ENCODE data around the gene LMX1B.

DNA sequence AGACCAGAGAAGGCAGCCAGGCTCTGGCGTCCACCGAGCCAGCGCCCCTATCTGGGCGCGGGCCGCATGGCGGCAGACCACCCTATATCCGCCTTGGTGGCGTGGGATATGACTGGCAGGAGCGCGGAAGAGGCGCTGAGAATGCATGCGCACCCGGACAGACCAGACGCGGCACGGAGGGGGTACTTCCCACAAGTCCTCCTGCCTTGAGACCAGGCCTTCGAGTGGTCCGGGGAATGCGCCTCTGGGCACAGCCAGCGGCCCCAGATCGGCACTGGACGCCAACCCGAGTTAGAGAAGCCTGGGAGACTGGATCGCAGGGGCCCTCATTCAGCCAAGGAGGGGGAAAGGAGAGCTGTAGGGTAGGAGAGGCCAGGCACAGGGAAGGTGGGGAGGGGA, 2.5 kb upstream of the LMX1B start:
- TF ChIP-seq CTCF (tag by site-specific recombination; IDR thresholded peaks at IDR 0.05) (no peak), ZNF174 (tag by site-specific recombination; IDR thresholded peaks at IDR 0.05) (no peak), ZNF830 (tag by site-specific recombination; IDR thresholded peaks at IDR 0.05; ENCODE audit: low read depth) (no peak), ZEB2 (tag by site-specific recombination; IDR thresholded peaks at IDR 0.05) (no peak)
- TF ChIP-seq, protein P1, sequence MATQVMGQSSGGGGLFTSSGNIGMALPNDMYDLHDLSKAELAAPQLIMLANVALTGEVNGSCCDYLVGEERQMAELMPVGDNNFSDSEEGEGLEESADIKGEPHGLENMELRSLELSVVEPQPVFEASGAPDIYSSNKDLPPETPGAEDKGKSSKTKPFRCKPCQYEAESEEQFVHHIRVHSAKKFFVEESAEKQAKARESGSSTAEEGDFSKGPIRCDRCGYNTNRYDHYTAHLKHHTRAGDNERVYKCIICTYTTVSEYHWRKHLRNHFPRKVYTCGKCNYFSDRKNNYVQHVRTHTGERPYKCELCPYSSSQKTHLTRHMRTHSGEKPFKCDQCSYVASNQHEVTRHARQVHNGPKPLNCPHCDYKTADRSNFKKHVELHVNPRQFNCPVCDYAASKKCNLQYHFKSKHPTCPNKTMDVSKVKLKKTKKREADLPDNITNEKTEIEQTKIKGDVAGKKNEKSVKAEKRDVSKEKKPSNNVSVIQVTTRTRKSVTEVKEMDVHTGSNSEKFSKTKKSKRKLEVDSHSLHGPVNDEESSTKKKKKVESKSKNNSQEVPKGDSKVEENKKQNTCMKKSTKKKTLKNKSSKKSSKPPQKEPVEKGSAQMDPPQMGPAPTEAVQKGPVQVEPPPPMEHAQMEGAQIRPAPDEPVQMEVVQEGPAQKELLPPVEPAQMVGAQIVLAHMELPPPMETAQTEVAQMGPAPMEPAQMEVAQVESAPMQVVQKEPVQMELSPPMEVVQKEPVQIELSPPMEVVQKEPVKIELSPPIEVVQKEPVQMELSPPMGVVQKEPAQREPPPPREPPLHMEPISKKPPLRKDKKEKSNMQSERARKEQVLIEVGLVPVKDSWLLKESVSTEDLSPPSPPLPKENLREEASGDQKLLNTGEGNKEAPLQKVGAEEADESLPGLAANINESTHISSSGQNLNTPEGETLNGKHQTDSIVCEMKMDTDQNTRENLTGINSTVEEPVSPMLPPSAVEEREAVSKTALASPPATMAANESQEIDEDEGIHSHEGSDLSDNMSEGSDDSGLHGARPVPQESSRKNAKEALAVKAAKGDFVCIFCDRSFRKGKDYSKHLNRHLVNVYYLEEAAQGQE (tag by site-specific recombination; IDR thresholded peaks at IDR 0.05): no peak

Measured in HEK293 (cell line).